WTC11 (cell line): Measurements from ENCODE around the gene ZNF584. TPM values are rescaled to one million over a fixed set of nuclear protein-coding genes. Genes with fewer than 3 reads are reported as not detected.

Experiments
- ATAC-seq: fragments of 200-7000 bp; cut with Tn5 transposase; 2 replicates; pipeline ENCODE4 v1.10.0; 2021; ENCODE audit warnings: mild to moderate bottlenecking, moderate library complexity
- CTCF ChIA-PET: fragments of 300-600 bp; sonication (Branson Sonifier 250); formaldehyde crosslinking; loops from one replicate; lab custom pipeline; 2021; ENCODE audit warnings: antibody characterized with exemption; lab: Charles Lee
- POLR2A ChIA-PET: fragments of 350-600 bp; sonication (Branson Sonifier 250); formaldehyde crosslinking; loops from one replicate; lab custom pipeline; 2021; ENCODE audit warnings: antibody characterized with exemption; lab: Charles Lee
- DNase-seq: peaks from one replicate; pipeline ENCODE4 v3.0.0; 2021; ENCODE audit warnings: low spot score
- H3K27ac Mint-ChIP-seq: 2 replicates; pipeline ENCODE4 v1.8.0; 2021; ENCODE audit warnings: mixed read lengths
- H3K27me3 Mint-ChIP-seq: 2 replicates; pipeline ENCODE4 v1.8.0; 2021; ENCODE audit warnings: low read depth, mild to moderate bottlenecking, moderate library complexity, mixed read lengths
- H3K36me3 Mint-ChIP-seq: 2 replicates; pipeline ENCODE4 v1.8.0; 2021; ENCODE audit warnings: mixed read lengths
- H3K4me1 Mint-ChIP-seq: 2 replicates; pipeline ENCODE4 v1.8.0; 2022; ENCODE audit warnings: mixed read lengths
- H3K4me3 Mint-ChIP-seq: 2 replicates; pipeline ENCODE4 v1.8.0; 2021; ENCODE audit warnings: mild to moderate bottlenecking, moderate library complexity, mixed read lengths
- H3K9me3 Mint-ChIP-seq: 2 replicates; pipeline ENCODE4 v1.8.0; 2021; ENCODE audit warnings: mixed read lengths
- ARID4B ChIP-seq: sonication (generic); formaldehyde crosslinking; IDR thresholded peaks from 2 replicates; pipeline ENCODE4 v1.8.0; 2023; ENCODE audit warnings: missing genetic modification reagents, mild to moderate bottlenecking, borderline replicate concordance
- EMX1 ChIP-seq: fragments of 250-450 bp; sonication (Bioruptor Pico); IDR thresholded peaks from 2 replicates; pipeline ENCODE4 v1.8.0; 2021; ENCODE audit warnings: mild to moderate bottlenecking
- GTF2I ChIP-seq: fragments of 250-450 bp; sonication (Bioruptor Pico); conservative IDR thresholded peaks from 2 replicates; pipeline ENCODE4 v1.4.0; 2021; ENCODE audit warnings: mild to moderate bottlenecking
- MYBL2 ChIP-seq: sonication (generic); formaldehyde crosslinking; IDR thresholded peaks from 2 replicates; pipeline ENCODE4 v1.8.1; 2023; ENCODE audit warnings: mild to moderate bottlenecking, moderate library complexity, missing genetic modification reagents
- NR2C2 ChIP-seq: sonication (generic); formaldehyde crosslinking; IDR thresholded peaks from 2 replicates; pipeline ENCODE4 v1.8.0; 2022; ENCODE audit warnings: mild to moderate bottlenecking, missing genetic modification reagents
- OVOL2 ChIP-seq: fragments of 250-450 bp; sonication (Bioruptor Pico); IDR thresholded peaks from 2 replicates; pipeline ENCODE4 v1.9.0; 2021; ENCODE audit warnings: mild to moderate bottlenecking, borderline replicate concordance
- TCF7 ChIP-seq: sonication (generic); formaldehyde crosslinking; IDR thresholded peaks from 2 replicates; pipeline ENCODE4 v1.8.0; 2022; ENCODE audit warnings: mild to moderate bottlenecking, low read depth, missing genetic modification reagents, moderate library complexity
- ZBTB43 ChIP-seq: sonication (generic); formaldehyde crosslinking; IDR thresholded peaks from 2 replicates; pipeline ENCODE4 v1.8.1; 2023; ENCODE audit warnings: mild to moderate bottlenecking, missing genetic modification reagents
- ZNF219 ChIP-seq: sonication (generic); formaldehyde crosslinking; IDR thresholded peaks from 2 replicates; pipeline ENCODE4 v1.8.0; 2023; ENCODE audit warnings: missing genetic modification reagents, mild to moderate bottlenecking, borderline replicate concordance
- ZNF232 ChIP-seq: sonication (generic); formaldehyde crosslinking; IDR thresholded peaks from 2 replicates; pipeline ENCODE4 v1.8.0; 2022; ENCODE audit warnings: mild to moderate bottlenecking, missing genetic modification reagents
- ZNF263 ChIP-seq: sonication (generic); formaldehyde crosslinking; IDR thresholded peaks from 2 replicates; pipeline ENCODE4 v1.8.1; 2022; ENCODE audit warnings: low read depth, mild to moderate bottlenecking, moderate library complexity, missing genetic modification reagents
- ZNF396 ChIP-seq: fragments of 250-450 bp; sonication (Bioruptor Pico); IDR thresholded peaks from 2 replicates; pipeline ENCODE4 v1.8.0; 2021; ENCODE audit warnings: mild to moderate bottlenecking, moderate library complexity, borderline replicate concordance
- ZNF423 ChIP-seq: fragments of 250-450 bp; sonication (Bioruptor Pico); IDR thresholded peaks from 2 replicates; pipeline ENCODE4 v2.1.2; 2022; ENCODE audit warnings: mild to moderate bottlenecking, moderate library complexity
- ZNF512 ChIP-seq: sonication (generic); formaldehyde crosslinking; IDR thresholded peaks from 2 replicates; pipeline ENCODE4 v1.8.1; 2022; ENCODE audit warnings: missing genetic modification reagents, borderline replicate concordance
- total RNA-seq: library from RNA; stranded (reverse); gene quantifications from 3 replicates; pipeline ENCODE4 v1.2.3, GENCODE V29; 2021
- TF ChIP-seq, protein P1 (sequence below): fragments of 250-450 bp; sonication (Bioruptor Pico); IDR thresholded peaks from 2 replicates; pipeline ENCODE4 v1.9.0; 2021; ENCODE audit warnings: mild to moderate bottlenecking
- TF ChIP-seq, protein P2 (sequence below): sonication (generic); formaldehyde crosslinking; IDR thresholded peaks from 2 replicates; pipeline ENCODE4 v1.8.0; 2022; ENCODE audit warnings: missing genetic modification reagents
- TF ChIP-seq, protein P3 (sequence below): fragments of 250-450 bp; sonication (Bioruptor Pico); IDR thresholded peaks from 2 replicates; pipeline ENCODE4 v1.9.0; 2021; ENCODE audit warnings: mild to moderate bottlenecking, borderline replicate concordance
- TF ChIP-seq, protein P4 (sequence below): sonication (generic); formaldehyde crosslinking; IDR thresholded peaks from 2 replicates; pipeline ENCODE4 v1.8.1; 2022; ENCODE audit warnings: mild to moderate bottlenecking, moderate library complexity, missing genetic modification reagents

ZNF584 gene
- total RNA-seq, 1 experiment from 2014 or later: 6.8 TPM

DNA sequence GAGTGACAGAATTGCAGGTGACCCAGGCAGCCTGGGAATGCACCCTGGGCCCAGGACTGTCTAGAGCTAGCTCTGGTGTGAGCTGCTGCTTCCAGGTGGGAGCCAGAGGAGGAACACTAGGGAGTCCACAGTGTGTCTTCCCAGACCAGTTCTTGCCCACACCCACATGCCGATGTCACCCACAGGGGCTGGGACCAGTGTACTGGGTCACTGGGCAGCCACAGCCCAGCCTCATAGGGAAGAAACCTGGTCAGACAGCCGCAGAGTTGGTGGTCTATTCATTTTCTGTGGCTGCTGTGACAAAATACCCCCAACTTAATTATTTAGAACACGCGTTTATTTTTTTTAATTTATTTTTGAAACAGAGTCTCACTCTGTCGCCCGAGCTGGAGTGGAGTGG is 9.9 kb upstream of the ZNF584 start (continued):
- TF ChIP-seq, protein P1, sequence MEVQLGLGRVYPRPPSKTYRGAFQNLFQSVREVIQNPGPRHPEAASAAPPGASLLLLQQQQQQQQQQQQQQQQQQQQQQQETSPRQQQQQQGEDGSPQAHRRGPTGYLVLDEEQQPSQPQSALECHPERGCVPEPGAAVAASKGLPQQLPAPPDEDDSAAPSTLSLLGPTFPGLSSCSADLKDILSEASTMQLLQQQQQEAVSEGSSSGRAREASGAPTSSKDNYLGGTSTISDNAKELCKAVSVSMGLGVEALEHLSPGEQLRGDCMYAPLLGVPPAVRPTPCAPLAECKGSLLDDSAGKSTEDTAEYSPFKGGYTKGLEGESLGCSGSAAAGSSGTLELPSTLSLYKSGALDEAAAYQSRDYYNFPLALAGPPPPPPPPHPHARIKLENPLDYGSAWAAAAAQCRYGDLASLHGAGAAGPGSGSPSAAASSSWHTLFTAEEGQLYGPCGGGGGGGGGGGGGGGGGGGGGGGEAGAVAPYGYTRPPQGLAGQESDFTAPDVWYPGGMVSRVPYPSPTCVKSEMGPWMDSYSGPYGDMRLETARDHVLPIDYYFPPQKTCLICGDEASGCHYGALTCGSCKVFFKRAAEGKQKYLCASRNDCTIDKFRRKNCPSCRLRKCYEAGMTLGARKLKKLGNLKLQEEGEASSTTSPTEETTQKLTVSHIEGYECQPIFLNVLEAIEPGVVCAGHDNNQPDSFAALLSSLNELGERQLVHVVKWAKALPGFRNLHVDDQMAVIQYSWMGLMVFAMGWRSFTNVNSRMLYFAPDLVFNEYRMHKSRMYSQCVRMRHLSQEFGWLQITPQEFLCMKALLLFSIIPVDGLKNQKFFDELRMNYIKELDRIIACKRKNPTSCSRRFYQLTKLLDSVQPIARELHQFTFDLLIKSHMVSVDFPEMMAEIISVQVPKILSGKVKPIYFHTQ: no peak
- TF ChIP-seq ZNF396 (CRISPR knock-in tag) (no peak), ZNF219 (no peak), EMX1 (no peak), ZNF263 (CRISPR knock-in tag) (no peak), MYBL2 (CRISPR knock-in tag) (no peak), ARID4B (no peak), ZNF232 (CRISPR knock-in tag) (no peak), GTF2I (CRISPR knock-in tag) (no peak)

- CTCF ChIA-PET: interaction anchor here (1.0 kb wide), 1 partner anchor 119 kb away, joined by 3 read pairs; no protein-coding TSS in a partner anchor
- H3K9me3 Mint-ChIP-seq: no peaks in the 10 kb centered on the region
- no peak for TF ChIP-seq OVOL2 (CRISPR knock-in tag)
- no peak for TF ChIP-seq ZNF512 (CRISPR knock-in tag)
- no peak for TF ChIP-seq ZNF423 (CRISPR knock-in tag)
- TF ChIP-seq ZBTB43 (CRISPR knock-in tag): no peak
- TF ChIP-seq, protein P2, sequence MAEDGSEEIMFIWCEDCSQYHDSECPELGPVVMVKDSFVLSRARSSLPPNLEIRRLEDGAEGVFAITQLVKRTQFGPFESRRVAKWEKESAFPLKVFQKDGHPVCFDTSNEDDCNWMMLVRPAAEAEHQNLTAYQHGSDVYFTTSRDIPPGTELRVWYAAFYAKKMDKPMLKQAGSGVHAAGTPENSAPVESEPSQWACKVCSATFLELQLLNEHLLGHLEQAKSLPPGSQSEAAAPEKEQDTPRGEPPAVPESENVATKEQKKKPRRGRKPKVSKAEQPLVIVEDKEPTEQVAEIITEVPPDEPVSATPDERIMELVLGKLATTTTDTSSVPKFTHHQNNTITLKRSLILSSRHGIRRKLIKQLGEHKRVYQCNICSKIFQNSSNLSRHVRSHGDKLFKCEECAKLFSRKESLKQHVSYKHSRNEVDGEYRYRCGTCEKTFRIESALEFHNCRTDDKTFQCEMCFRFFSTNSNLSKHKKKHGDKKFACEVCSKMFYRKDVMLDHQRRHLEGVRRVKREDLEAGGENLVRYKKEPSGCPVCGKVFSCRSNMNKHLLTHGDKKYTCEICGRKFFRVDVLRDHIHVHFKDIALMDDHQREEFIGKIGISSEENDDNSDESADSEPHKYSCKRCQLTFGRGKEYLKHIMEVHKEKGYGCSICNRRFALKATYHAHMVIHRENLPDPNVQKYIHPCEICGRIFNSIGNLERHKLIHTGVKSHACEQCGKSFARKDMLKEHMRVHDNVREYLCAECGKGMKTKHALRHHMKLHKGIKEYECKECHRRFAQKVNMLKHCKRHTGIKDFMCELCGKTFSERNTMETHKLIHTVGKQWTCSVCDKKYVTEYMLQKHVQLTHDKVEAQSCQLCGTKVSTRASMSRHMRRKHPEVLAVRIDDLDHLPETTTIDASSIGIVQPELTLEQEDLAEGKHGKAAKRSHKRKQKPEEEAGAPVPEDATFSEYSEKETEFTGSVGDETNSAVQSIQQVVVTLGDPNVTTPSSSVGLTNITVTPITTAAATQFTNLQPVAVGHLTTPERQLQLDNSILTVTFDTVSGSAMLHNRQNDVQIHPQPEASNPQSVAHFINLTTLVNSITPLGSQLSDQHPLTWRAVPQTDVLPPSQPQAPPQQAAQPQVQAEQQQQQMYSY (CRISPR knock-in tag): no peak
- TF ChIP-seq NR2C2 (CRISPR knock-in tag): no peak
- TF ChIP-seq, protein P3, sequence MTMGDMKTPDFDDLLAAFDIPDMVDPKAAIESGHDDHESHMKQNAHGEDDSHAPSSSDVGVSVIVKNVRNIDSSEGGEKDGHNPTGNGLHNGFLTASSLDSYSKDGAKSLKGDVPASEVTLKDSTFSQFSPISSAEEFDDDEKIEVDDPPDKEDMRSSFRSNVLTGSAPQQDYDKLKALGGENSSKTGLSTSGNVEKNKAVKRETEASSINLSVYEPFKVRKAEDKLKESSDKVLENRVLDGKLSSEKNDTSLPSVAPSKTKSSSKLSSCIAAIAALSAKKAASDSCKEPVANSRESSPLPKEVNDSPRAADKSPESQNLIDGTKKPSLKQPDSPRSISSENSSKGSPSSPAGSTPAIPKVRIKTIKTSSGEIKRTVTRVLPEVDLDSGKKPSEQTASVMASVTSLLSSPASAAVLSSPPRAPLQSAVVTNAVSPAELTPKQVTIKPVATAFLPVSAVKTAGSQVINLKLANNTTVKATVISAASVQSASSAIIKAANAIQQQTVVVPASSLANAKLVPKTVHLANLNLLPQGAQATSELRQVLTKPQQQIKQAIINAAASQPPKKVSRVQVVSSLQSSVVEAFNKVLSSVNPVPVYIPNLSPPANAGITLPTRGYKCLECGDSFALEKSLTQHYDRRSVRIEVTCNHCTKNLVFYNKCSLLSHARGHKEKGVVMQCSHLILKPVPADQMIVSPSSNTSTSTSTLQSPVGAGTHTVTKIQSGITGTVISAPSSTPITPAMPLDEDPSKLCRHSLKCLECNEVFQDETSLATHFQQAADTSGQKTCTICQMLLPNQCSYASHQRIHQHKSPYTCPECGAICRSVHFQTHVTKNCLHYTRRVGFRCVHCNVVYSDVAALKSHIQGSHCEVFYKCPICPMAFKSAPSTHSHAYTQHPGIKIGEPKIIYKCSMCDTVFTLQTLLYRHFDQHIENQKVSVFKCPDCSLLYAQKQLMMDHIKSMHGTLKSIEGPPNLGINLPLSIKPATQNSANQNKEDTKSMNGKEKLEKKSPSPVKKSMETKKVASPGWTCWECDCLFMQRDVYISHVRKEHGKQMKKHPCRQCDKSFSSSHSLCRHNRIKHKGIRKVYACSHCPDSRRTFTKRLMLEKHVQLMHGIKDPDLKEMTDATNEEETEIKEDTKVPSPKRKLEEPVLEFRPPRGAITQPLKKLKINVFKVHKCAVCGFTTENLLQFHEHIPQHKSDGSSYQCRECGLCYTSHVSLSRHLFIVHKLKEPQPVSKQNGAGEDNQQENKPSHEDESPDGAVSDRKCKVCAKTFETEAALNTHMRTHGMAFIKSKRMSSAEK: no peak
- TF ChIP-seq TCF7 (CRISPR knock-in tag): no peak
- TF ChIP-seq, protein P4, sequence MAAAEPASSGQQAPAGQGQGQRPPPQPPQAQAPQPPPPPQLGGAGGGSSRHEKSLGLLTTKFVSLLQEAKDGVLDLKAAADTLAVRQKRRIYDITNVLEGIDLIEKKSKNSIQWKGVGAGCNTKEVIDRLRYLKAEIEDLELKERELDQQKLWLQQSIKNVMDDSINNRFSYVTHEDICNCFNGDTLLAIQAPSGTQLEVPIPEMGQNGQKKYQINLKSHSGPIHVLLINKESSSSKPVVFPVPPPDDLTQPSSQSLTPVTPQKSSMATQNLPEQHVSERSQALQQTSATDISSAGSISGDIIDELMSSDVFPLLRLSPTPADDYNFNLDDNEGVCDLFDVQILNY (CRISPR knock-in tag): no peak
Observed at GRCh38 chr19:58399903-58400302, 8.5 kb upstream of the ZNF584 start.

More at GRCh38 chr19:58399903-58400302, 8.5 kb upstream of the ZNF584 start:
- Mint-ChIP-seq H3K4me3 (peak overlapping the region; percentile 83), H3K36me3 (peaks cover 5% of the 10 kb centered on the region; the same call in 1 of the 2 replicates), H3K27me3 (peaks cover 36% of the 10 kb centered on the region), H3K4me1 (peaks cover 15% of the 10 kb centered on the region), H3K27ac (no peak overlapping the region)
- ATAC-seq (no peak), DNase-seq (no peak)
- POLR2A ChIA-PET: no interaction called here
